Upper lobe of left lung (tissue), 4 donors: ENCODE data around the gene CPNE5.

ENCODE experiments used
- EP300 ChIP-seq, 4 donors: sonication (generic); formaldehyde crosslinking; IDR thresholded peaks; one replicate each; pipeline ENCODE4 v1.5.1; 2017; ENCODE audit warnings: antibody characterized with exemption in 4 of 4, control low read depth in 2 of 4
- POLR2A ChIP-seq, 4 donors: fragments of 450-650 bp; IDR thresholded peaks; one replicate each; pipeline ENCODE4 v1.5.1; 2016 to 2017; ENCODE audit warnings: antibody characterized with exemption in 4 of 4, mild to moderate bottlenecking in 2 of 4
- TF ChIP-seq, protein P1 (sequence below), 6 experiments: fragments of 450-650 bp in 4 of 6; fragments of 200-600 bp in 2 of 6; sonication (generic) in 2 of 6; IDR thresholded peaks; one replicate each; pipeline ENCODE4 v1.5.1; 2016 to 2019; ENCODE audit warnings: antibody characterized with exemption in 6 of 6

DNA sequence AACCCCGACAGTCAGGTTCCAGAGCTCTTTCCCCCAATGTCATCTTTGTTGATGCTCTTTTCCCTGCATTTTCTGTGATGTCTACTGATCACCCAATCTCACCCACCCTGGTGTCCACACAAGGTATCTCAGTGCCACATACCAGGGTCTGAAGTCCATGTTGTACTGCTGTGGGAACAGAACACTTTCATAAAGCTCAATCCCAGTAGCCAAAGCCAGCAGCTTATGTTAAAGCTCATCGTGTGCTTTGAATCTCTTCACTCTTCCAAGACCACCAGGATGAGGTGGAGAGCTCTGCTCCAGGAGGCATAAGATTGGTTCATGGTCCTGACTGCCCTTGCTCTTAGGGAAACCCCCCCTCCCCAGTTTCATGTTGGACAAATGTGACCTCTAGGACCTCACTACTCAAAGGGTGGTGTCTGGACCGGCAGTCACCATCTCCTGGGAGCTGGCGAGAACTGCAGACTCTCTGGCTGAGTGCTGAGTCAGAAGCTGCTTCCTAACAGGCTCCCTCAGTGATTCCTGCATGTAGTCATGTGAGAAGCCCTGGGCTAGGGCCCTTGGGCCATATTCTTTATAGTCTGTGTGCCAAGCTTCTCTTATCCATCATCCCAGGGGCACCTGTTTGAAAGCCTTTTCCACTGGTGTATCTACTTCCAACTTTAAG lies 13.4 kb upstream of the CPNE5 start:
- TF ChIP-seq, protein P1, sequence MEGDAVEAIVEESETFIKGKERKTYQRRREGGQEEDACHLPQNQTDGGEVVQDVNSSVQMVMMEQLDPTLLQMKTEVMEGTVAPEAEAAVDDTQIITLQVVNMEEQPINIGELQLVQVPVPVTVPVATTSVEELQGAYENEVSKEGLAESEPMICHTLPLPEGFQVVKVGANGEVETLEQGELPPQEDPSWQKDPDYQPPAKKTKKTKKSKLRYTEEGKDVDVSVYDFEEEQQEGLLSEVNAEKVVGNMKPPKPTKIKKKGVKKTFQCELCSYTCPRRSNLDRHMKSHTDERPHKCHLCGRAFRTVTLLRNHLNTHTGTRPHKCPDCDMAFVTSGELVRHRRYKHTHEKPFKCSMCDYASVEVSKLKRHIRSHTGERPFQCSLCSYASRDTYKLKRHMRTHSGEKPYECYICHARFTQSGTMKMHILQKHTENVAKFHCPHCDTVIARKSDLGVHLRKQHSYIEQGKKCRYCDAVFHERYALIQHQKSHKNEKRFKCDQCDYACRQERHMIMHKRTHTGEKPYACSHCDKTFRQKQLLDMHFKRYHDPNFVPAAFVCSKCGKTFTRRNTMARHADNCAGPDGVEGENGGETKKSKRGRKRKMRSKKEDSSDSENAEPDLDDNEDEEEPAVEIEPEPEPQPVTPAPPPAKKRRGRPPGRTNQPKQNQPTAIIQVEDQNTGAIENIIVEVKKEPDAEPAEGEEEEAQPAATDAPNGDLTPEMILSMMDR (IDR thresholded peaks at IDR 0.05) = no peak
- TF ChIP-seq POLR2A (IDR thresholded peaks at IDR 0.05) = no peak
- no peak for TF ChIP-seq EP300 (IDR thresholded peaks at IDR 0.05)
